Measurements from ENCODE around the gene GET4. TPM values are rescaled to one million over a fixed set of nuclear protein-coding genes. Genes with fewer than 3 reads are reported as not detected.

The GET4 gene
- total RNA-seq, 3 donors from 2014 or later (not counting 1 experiment from before 2014, with no cell fraction given): 69.3 to 81.6 (median 73.2) TPM

- no peak for TF ChIP-seq CTCF (IDR thresholded peaks at IDR 0.05)
- peaks cover 30% of the 10 kb centered on the region for H3K4me1 ChIP-seq (ENCODE audit: control insufficient read depth, insufficient read depth, low read length)
- no peak for ATAC-seq
- WGBS (ENCODE audit: insufficient coverage): 82% methylated on average over 8 of the region's 8 CpGs
- H3K4me3 Mint-ChIP-seq: no peak overlapping the region
- no peak overlapping the region for H3K4me3 ChIP-seq (ENCODE audit: low read length)
- no peak overlapping the region for H3K27ac ChIP-seq (ENCODE audit: low read length)
- no peaks in the 10 kb centered on the region for H3K9me3 Mint-ChIP-seq
- H3K4me1 Mint-ChIP-seq: peaks cover 35 to 42% of the 10 kb centered on the region in 2 donors
- intact Hi-C loops (cut with micrococcal nuclease): no loop called here
- H3K9me3 ChIP-seq (ENCODE audit: control insufficient read depth, insufficient read depth, low read length): no peaks in the 10 kb centered on the region
- no peaks in the 10 kb centered on the region for H3K36me3 Mint-ChIP-seq
- H3K27ac Mint-ChIP-seq: peak overlapping the region in 1 of 2 donors; percentile 52
- peaks cover 2% of the 10 kb centered on the region for H3K36me3 ChIP-seq (ENCODE audit: control insufficient read depth, insufficient read depth, low read length)
- H3K27me3 Mint-ChIP-seq (ENCODE audit: low read depth in 2 of 2): no peaks in the 10 kb centered on the region
- no peaks in the 10 kb centered on the region for H3K27me3 ChIP-seq (ENCODE audit: control insufficient read depth, insufficient read depth, low read length)
- DNase-seq: no peak
Measured at GRCh38 chr7:833601-834258, 42.6 kb upstream of the GET4 start.

GRCh38 chr7:834277-834676, 42.1 kb upstream of the GET4 start:
- Mint-ChIP-seq H3K4me1 (peaks cover 35 to 42% of the 10 kb centered on the region in 2 donors), H3K27me3 (ENCODE audit: low read depth in 2 of 2) (no peaks in the 10 kb centered on the region), H3K36me3 (no peaks in the 10 kb centered on the region), H3K9me3 (no peaks in the 10 kb centered on the region), H3K4me3 (no peak overlapping the region), H3K27ac (peak overlapping the region in 1 of 2 donors; percentile 52)
- ATAC-seq: no peak
- no peaks in the 10 kb centered on the region for H3K9me3 ChIP-seq (ENCODE audit: control insufficient read depth, insufficient read depth, low read length)
- peaks cover 30% of the 10 kb centered on the region for H3K4me1 ChIP-seq (ENCODE audit: control insufficient read depth, insufficient read depth, low read length)
- H3K4me3 ChIP-seq (ENCODE audit: low read length): no peak overlapping the region
- no peak for DNase-seq
- 96% methylated on average over 12 of the region's 12 CpGs for WGBS (ENCODE audit: insufficient coverage)
- TF ChIP-seq CTCF (IDR thresholded peaks at IDR 0.05): no peak
- H3K27ac ChIP-seq (ENCODE audit: low read length): no peak overlapping the region
- intact Hi-C loops (cut with micrococcal nuclease): no loop called here
- H3K27me3 ChIP-seq (ENCODE audit: control insufficient read depth, insufficient read depth, low read length): no peaks in the 10 kb centered on the region
- H3K36me3 ChIP-seq (ENCODE audit: control insufficient read depth, insufficient read depth, low read length): peaks cover 6% of the 10 kb centered on the region

- Mint-ChIP-seq H3K27me3 (ENCODE audit: low read depth in 2 of 2) (no peaks in the 10 kb centered on the region), H3K4me1 (peaks cover 35 to 42% of the 10 kb centered on the region in 2 donors)
Measured at GRCh38 chr7:835021-835420, 41.3 kb upstream of the GET4 start.

More at GRCh38 chr7:835021-835420, 41.3 kb upstream of the GET4 start:
- Mint-ChIP-seq H3K9me3 (no peaks in the 10 kb centered on the region), H3K4me3 (no peak overlapping the region), H3K36me3 (no peaks in the 10 kb centered on the region), H3K27ac (no peak overlapping the region)
- H3K9me3 ChIP-seq (ENCODE audit: control insufficient read depth, insufficient read depth, low read length): no peaks in the 10 kb centered on the region
- no peaks in the 10 kb centered on the region for H3K27me3 ChIP-seq (ENCODE audit: control insufficient read depth, insufficient read depth, low read length)
- ATAC-seq (no peak), DNase-seq (no peak)
- intact Hi-C loops (cut with micrococcal nuclease): no loop called here
- H3K27ac ChIP-seq (ENCODE audit: low read length): no peak overlapping the region
- TF ChIP-seq CTCF (IDR thresholded peaks at IDR 0.05): no peak
- peaks cover 9% of the 10 kb centered on the region for H3K36me3 ChIP-seq (ENCODE audit: control insufficient read depth, insufficient read depth, low read length)
- no peak overlapping the region for H3K4me3 ChIP-seq (ENCODE audit: low read length)
- WGBS (ENCODE audit: insufficient coverage): over 99% methylated on average over 11 of the region's 12 CpGs
- peaks cover 30% of the 10 kb centered on the region for H3K4me1 ChIP-seq (ENCODE audit: control insufficient read depth, insufficient read depth, low read length)

All from natural killer cell (primary cell).